Neural cell (in vitro differentiated cells): ENCODE data around the gene CTDSPL.

Source experiments
- EP300 ChIP-seq: fragments of 450-650 bp; conservative IDR thresholded peaks from 2 replicates; pipeline ENCODE4 v1.6.1; 2014; ENCODE audit warnings: antibody characterized with exemption, mild to moderate bottlenecking, moderate library complexity; ENCODE audit not compliant: poor library complexity, severe bottlenecking
- EZH2 ChIP-seq: fragments of 200-600, 300-800 bp; shearing (Covaris generic), sonication (generic); IDR thresholded peaks from 2 replicates; pipeline ENCODE4 v1.6.1; 2014; ENCODE audit warnings: antibody characterized with exemption, low read length, borderline replicate concordance, mild to moderate bottlenecking; ENCODE audit not compliant: insufficient read depth, poor library complexity, severe bottlenecking
- POLR2AphosphoS5 ChIP-seq: IDR thresholded peaks from 2 replicates; pipeline ENCODE4 v1.6.1; 2012
- RAD21 ChIP-seq: fragments of 450-650 bp; conservative IDR thresholded peaks from 2 replicates; pipeline ENCODE4 v1.6.1; 2014; ENCODE audit warnings: antibody characterized with exemption, mild to moderate bottlenecking, moderate library complexity
- TAF1 ChIP-seq: IDR thresholded peaks from 2 replicates; pipeline ENCODE4 v1.6.1; 2012; ENCODE audit warnings: low read depth
- TF ChIP-seq, protein P1 (sequence below): fragments of 450-650 bp; IDR thresholded peaks from 2 replicates; pipeline ENCODE4 v1.5.1; 2014; ENCODE audit warnings: antibody characterized with exemption, mild to moderate bottlenecking, moderate library complexity; ENCODE audit not compliant: poor library complexity, severe bottlenecking
- TF ChIP-seq, protein P2 (sequence below): IDR thresholded peaks from 2 replicates; pipeline ENCODE4 v1.6.1; 2012; ENCODE audit warnings: borderline replicate concordance

DNA sequence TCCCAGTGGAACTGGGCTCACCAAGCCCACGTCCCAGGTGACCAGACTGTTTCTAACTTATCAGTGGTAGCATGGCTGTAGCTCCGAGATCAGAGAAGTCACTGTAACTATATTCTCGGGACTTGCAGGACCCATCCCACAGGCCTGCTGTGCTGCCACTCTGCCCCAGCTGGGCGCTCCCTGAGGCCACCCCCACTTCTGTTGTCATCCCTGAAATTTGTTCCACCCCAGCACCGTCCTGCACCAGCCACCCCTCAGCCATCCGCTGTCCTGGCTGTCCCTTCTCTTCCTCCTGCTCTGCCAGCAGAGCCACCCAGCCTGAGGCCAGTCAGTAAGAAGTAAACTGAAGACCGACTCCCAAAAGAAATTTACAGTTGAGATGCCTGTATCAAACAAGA, 95.9 kb downstream of the CTDSPL start:
- TF ChIP-seq, protein P1, sequence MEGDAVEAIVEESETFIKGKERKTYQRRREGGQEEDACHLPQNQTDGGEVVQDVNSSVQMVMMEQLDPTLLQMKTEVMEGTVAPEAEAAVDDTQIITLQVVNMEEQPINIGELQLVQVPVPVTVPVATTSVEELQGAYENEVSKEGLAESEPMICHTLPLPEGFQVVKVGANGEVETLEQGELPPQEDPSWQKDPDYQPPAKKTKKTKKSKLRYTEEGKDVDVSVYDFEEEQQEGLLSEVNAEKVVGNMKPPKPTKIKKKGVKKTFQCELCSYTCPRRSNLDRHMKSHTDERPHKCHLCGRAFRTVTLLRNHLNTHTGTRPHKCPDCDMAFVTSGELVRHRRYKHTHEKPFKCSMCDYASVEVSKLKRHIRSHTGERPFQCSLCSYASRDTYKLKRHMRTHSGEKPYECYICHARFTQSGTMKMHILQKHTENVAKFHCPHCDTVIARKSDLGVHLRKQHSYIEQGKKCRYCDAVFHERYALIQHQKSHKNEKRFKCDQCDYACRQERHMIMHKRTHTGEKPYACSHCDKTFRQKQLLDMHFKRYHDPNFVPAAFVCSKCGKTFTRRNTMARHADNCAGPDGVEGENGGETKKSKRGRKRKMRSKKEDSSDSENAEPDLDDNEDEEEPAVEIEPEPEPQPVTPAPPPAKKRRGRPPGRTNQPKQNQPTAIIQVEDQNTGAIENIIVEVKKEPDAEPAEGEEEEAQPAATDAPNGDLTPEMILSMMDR, result no peak
- TF ChIP-seq TAF1, result no peak
- TF ChIP-seq, protein P2, sequence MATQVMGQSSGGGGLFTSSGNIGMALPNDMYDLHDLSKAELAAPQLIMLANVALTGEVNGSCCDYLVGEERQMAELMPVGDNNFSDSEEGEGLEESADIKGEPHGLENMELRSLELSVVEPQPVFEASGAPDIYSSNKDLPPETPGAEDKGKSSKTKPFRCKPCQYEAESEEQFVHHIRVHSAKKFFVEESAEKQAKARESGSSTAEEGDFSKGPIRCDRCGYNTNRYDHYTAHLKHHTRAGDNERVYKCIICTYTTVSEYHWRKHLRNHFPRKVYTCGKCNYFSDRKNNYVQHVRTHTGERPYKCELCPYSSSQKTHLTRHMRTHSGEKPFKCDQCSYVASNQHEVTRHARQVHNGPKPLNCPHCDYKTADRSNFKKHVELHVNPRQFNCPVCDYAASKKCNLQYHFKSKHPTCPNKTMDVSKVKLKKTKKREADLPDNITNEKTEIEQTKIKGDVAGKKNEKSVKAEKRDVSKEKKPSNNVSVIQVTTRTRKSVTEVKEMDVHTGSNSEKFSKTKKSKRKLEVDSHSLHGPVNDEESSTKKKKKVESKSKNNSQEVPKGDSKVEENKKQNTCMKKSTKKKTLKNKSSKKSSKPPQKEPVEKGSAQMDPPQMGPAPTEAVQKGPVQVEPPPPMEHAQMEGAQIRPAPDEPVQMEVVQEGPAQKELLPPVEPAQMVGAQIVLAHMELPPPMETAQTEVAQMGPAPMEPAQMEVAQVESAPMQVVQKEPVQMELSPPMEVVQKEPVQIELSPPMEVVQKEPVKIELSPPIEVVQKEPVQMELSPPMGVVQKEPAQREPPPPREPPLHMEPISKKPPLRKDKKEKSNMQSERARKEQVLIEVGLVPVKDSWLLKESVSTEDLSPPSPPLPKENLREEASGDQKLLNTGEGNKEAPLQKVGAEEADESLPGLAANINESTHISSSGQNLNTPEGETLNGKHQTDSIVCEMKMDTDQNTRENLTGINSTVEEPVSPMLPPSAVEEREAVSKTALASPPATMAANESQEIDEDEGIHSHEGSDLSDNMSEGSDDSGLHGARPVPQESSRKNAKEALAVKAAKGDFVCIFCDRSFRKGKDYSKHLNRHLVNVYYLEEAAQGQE, result no peak
- no peak for TF ChIP-seq EZH2
- TF ChIP-seq RAD21, result no peak
- no peak for TF ChIP-seq EP300
- no peak for TF ChIP-seq POLR2AphosphoS5
